Fibroblast of lung (primary cell): ENCODE data around the gene FUOM.
A peak's percentile ranks its signal among the peaks of the same experiment; 100 is the strongest.

Experiments used
- EZH2 ChIP-seq: IDR thresholded peaks from 2 replicates; pipeline ENCODE4 v1.5.1; 2012; ENCODE audit warnings: low read length, control low read depth, mild to moderate bottlenecking; ENCODE audit errors: missing control alignments
- TF ChIP-seq, protein P1 (sequence below), 2 donors: IDR thresholded peaks in 1 of 2; conservative IDR thresholded peaks in 1 of 2; 1 replicate in 1 of 2; 2 replicates in 1 of 2; pipeline ENCODE4 v1.5.1; 2011 to 2012; ENCODE audit warnings: low read length in 2 of 2, control low read depth in 1 of 2, inconsistent platforms in 1 of 2, low read depth in 1 of 2, mild to moderate bottlenecking in 1 of 2

GRCh38 chr10:133325440-133326222 lies 32.2 kb downstream of the FUOM start:
- TF ChIP-seq, protein P1, sequence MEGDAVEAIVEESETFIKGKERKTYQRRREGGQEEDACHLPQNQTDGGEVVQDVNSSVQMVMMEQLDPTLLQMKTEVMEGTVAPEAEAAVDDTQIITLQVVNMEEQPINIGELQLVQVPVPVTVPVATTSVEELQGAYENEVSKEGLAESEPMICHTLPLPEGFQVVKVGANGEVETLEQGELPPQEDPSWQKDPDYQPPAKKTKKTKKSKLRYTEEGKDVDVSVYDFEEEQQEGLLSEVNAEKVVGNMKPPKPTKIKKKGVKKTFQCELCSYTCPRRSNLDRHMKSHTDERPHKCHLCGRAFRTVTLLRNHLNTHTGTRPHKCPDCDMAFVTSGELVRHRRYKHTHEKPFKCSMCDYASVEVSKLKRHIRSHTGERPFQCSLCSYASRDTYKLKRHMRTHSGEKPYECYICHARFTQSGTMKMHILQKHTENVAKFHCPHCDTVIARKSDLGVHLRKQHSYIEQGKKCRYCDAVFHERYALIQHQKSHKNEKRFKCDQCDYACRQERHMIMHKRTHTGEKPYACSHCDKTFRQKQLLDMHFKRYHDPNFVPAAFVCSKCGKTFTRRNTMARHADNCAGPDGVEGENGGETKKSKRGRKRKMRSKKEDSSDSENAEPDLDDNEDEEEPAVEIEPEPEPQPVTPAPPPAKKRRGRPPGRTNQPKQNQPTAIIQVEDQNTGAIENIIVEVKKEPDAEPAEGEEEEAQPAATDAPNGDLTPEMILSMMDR (conservative IDR thresholded peaks at IDR 0.05 in 1 of 2, IDR thresholded peaks at IDR 0.05 in 1 of 2; ENCODE audit: low read depth in 1 of 2, low read length in 2 of 2): no peak
- peak; percentile 94 for TF ChIP-seq EZH2
